K562 (cell line): ENCODE measurements around the gene M6PR. TPM values are rescaled to one million over a fixed set of nuclear protein-coding genes. Genes with fewer than 3 reads are reported as not detected.

Experiments
- ATAC-seq: fragments of 200-7000 bp; cut with Tn5 transposase; 3 replicates; pipeline ENCODE4 v1.9.1; 2020; ENCODE audit warnings: moderate library complexity
- BruUV-seq: library from RNA; stranded (reverse); fragments of 400-500 nt; replicated peaks from 2 replicates; lab custom pipeline; 2021; lab: Mats Ljungman, UMichigan
- CTCF ChIA-PET: fragments of 300-600 bp; formaldehyde crosslinking; extraction: SDS; loops from one replicate; lab custom pipeline; 2021; ENCODE audit warnings: low intra/inter-chr PET ratio; lab: Yijun Ruan, JAX
- POLR2A ChIA-PET: fragments of 300-600, 350-650 bp; sonication (Branson Sonifier 250); formaldehyde crosslinking; extraction: SDS; loops from one replicate; lab custom pipeline; 2021; ENCODE audit warnings: antibody characterized with exemption, inconsistent platforms; lab: Yijun Ruan, JAX
- DNase-seq, 4 experiments: peaks; one replicate each; pipeline versions ENCODE4 v3.0.0 to v3.0.0-alpha.2; 2011 to 2018; ENCODE audit warnings: low spot score in 3 of 4, mixed read lengths in 3 of 4; ENCODE audit errors: extremely low read depth in 1 of 4
- FAIRE-seq: peaks from 2 replicates; lab custom pipeline; 2011; peaks lifted over from hg19 to GRCh38; lab: Jason Lieb, UNC
- H2AFZ ChIP-seq: 2 replicates; pipeline ENCODE4 v1.6.0; 2011; ENCODE audit warnings: low read depth, low read length, control low read depth, inconsistent platforms
- H3K27ac ChIP-seq: fragments of 200-600 bp; 3 replicates; pipeline ENCODE4 v1.8.0; 2011; ENCODE audit warnings: low read depth, mild to moderate bottlenecking, control low read depth, inconsistent platforms, low read length, moderate library complexity, mixed read lengths; ENCODE audit errors: extremely low read depth
- H3K27me3 ChIP-seq, 2 experiments: fragments of 300-600 bp in 1 of 2; 2 replicates in 1 of 2; 3 replicates in 1 of 2; pipeline versions ENCODE4 v1.6.0 to v1.8.0; 2011; ENCODE audit warnings: inconsistent platforms in 2 of 2, low read length in 2 of 2, mild to moderate bottlenecking in 1 of 2, mixed read lengths in 1 of 2, moderate library complexity in 1 of 2; ENCODE audit not compliant: control insufficient read depth in 2 of 2, insufficient read depth in 2 of 2
- H3K36me3 ChIP-seq: fragments of 300-600 bp; 3 replicates; pipeline ENCODE4 v1.8.0; 2011; ENCODE audit warnings: mild to moderate bottlenecking, low read length, inconsistent platforms; ENCODE audit not compliant: control insufficient read depth, insufficient read depth
- H3K4me1 ChIP-seq, 2 experiments: fragments of 200-600 bp in 1 of 2; replicated peaks in 1 of 2; 2 replicates in 1 of 2; 3 replicates in 1 of 2; pipeline versions ENCODE4 v1.5.1 to v1.8.0; 2011; ENCODE audit warnings: inconsistent platforms in 2 of 2, low read length in 2 of 2, mild to moderate bottlenecking in 1 of 2, mixed read lengths in 1 of 2, moderate library complexity in 1 of 2; ENCODE audit not compliant: control insufficient read depth in 2 of 2, insufficient read depth in 2 of 2
- H3K4me2 ChIP-seq: 2 replicates; pipeline ENCODE4 v1.6.1; 2011; ENCODE audit warnings: low read length, control low read depth, inconsistent platforms, mixed read lengths; ENCODE audit not compliant: insufficient read depth
- H3K4me3 ChIP-seq: fragments of 200-600 bp; sonication (generic), shearing (Covaris generic); 2 replicates; pipeline ENCODE4 v1.5.1; 2016; ENCODE audit warnings: control low read depth, inconsistent platforms
- H3K79me2 ChIP-seq: fragments of 200-600 bp; 3 replicates; pipeline ENCODE4 v1.8.0; 2011; ENCODE audit warnings: low read length, inconsistent platforms; ENCODE audit not compliant: control insufficient read depth, insufficient read depth
- H3K9ac ChIP-seq, 2 experiments: 2 replicates each; pipeline versions ENCODE4 v1.6.0 to v1.6.1; 2011; ENCODE audit warnings: low read depth in 2 of 2, low read length in 2 of 2, control low read depth in 1 of 2, inconsistent platforms in 1 of 2, mild to moderate bottlenecking in 1 of 2, mixed read lengths in 1 of 2; ENCODE audit not compliant: insufficient read depth in 1 of 2
- H3K9me1 ChIP-seq: one replicate; pipeline ENCODE4 v1.6.0; 2011; ENCODE audit warnings: inconsistent platforms, mild to moderate bottlenecking, low read length, moderate library complexity; ENCODE audit not compliant: control insufficient read depth, insufficient read depth
- H3K9me3 ChIP-seq: replicated peaks from 2 replicates; pipeline ENCODE4 v1.5.1; 2011; ENCODE audit warnings: low read depth, low read length, inconsistent platforms; ENCODE audit not compliant: control insufficient read depth, insufficient read depth
- H4K20me1 ChIP-seq: replicated peaks from 2 replicates; pipeline ENCODE4 v1.6.1; 2011; ENCODE audit warnings: low read length, inconsistent platforms, mixed read lengths; ENCODE audit not compliant: control insufficient read depth, insufficient read depth
- CAMTA2 ChIP-seq: fragments of 250-450 bp; sonication (Bioruptor Pico); conservative IDR thresholded peaks from 2 replicates; pipeline ENCODE4 v1.5.1; 2022
- CBX2 ChIP-seq: fragments of 200-600 bp; sonication (generic); IDR thresholded peaks from one replicate; pipeline ENCODE4 v1.6.1; 2012; ENCODE audit warnings: mild to moderate bottlenecking, low read length, inconsistent platforms; ENCODE audit not compliant: insufficient read depth, poor library complexity, severe bottlenecking
- CBX5 ChIP-seq: IDR thresholded peaks from 2 replicates; pipeline ENCODE4 v1.6.1; 2014; ENCODE audit warnings: low read depth, borderline replicate concordance
- ETV6 ChIP-seq, 3 experiments: fragments of 150-350 bp in 1 of 3; sonication (generic) in 1 of 3; formaldehyde crosslinking in 1 of 3; IDR thresholded peaks; 2 replicates each; pipeline versions ENCODE4 v1.6.1 to v1.8.0; 2014 to 2022; ENCODE audit warnings: borderline replicate concordance in 2 of 3, low read depth in 2 of 3, antibody characterized with exemption in 1 of 3, low read length in 1 of 3, mild to moderate bottlenecking in 1 of 3, missing genetic modification reagents in 1 of 3
- GABPA ChIP-seq: fragments of 200-800 bp; sonication (Bioruptor generic); conservative IDR thresholded peaks from 2 replicates; pipeline ENCODE4 v1.6.1; 2016; ENCODE audit warnings: low read depth, missing genetic modification characterization, missing compliant biosample characterization
- GTF2B ChIP-seq: IDR thresholded peaks from 2 replicates; pipeline ENCODE4 v1.6.1; 2011; ENCODE audit not compliant: insufficient read length; ENCODE audit errors: extremely low read depth
- LARP7 ChIP-seq: fragments of 450-650 bp; IDR thresholded peaks from 2 replicates; pipeline ENCODE4 v1.6.1; 2016
- NCOR1 ChIP-seq: fragments of 450-650 bp; IDR thresholded peaks from 2 replicates; pipeline ENCODE4 v1.6.1; 2016; ENCODE audit warnings: mild to moderate bottlenecking, moderate library complexity
- RBBP5 ChIP-seq: fragments of 200-600 bp; sonication (generic); IDR thresholded peaks from 2 replicates; pipeline ENCODE4 v1.6.1; 2012; ENCODE audit warnings: borderline replicate concordance, mild to moderate bottlenecking, low read length, control low read depth, inconsistent platforms; ENCODE audit not compliant: insufficient read depth, poor library complexity, severe bottlenecking
- SMARCA4 ChIP-seq: fragments of 450-650 bp; IDR thresholded peaks from 2 replicates; pipeline ENCODE4 v1.6.1; 2016
- SNIP1 ChIP-seq: fragments of 450-650 bp; IDR thresholded peaks from 2 replicates; pipeline ENCODE4 v1.7.1; 2017; ENCODE audit warnings: low read depth, mild to moderate bottlenecking
- STAT5B ChIP-seq: fragments of 250-450 bp; sonication (Bioruptor Pico); IDR thresholded peaks from 2 replicates; pipeline ENCODE4 v1.8.0; 2021; ENCODE audit warnings: mild to moderate bottlenecking, inconsistent platforms
- TAF15 ChIP-seq: fragments of 200-400 bp; formaldehyde crosslinking; IDR thresholded peaks from 2 replicates; pipeline ENCODE4 v1.6.1; 2017; ENCODE audit warnings: mild to moderate bottlenecking, low read depth, low read length, moderate library complexity
- TCFL5 ChIP-seq: fragments of 250-450 bp; sonication (Bioruptor Pico); conservative IDR thresholded peaks from 2 replicates; pipeline ENCODE4 v1.6.1; 2021; ENCODE audit warnings: mild to moderate bottlenecking, moderate library complexity, matching md5 sums
- ZBTB9 ChIP-seq: fragments of 450-650 bp; formaldehyde crosslinking; IDR thresholded peaks from 2 replicates; pipeline ENCODE4 v1.4.0; 2020; ENCODE audit warnings: mild to moderate bottlenecking, moderate library complexity
- ZNF253 ChIP-seq: fragments of 250-450 bp; sonication (Bioruptor Pico); conservative IDR thresholded peaks from 2 replicates; pipeline ENCODE4 v1.6.1; 2021; ENCODE audit warnings: mild to moderate bottlenecking
- ZNF444 ChIP-seq: fragments of 250-450 bp; sonication (Bioruptor Pico); IDR thresholded peaks from 2 replicates; pipeline ENCODE4 v1.4.0; 2020; ENCODE audit warnings: mild to moderate bottlenecking, moderate library complexity
- ZNF75A ChIP-seq: fragments of 450-650 bp; formaldehyde crosslinking; IDR thresholded peaks from 2 replicates; pipeline ENCODE4 v1.4.0; 2020; ENCODE audit warnings: mild to moderate bottlenecking
- ZNF785 ChIP-seq: fragments of 250-450 bp; sonication (Bioruptor Pico); IDR thresholded peaks from 2 replicates; pipeline ENCODE4 v1.4.0; 2020; ENCODE audit warnings: mild to moderate bottlenecking
- whole genome bisulfite sequencing: fragments of 100-300 bp; shearing (Covaris generic); methylation state at CpG from one replicate; pipeline ENCODE4 v1.1.6; 2016; ENCODE audit warnings: low coverage, mixed read lengths; ENCODE audit not compliant: insufficient coverage; ENCODE audit errors: missing lambda C conversion rate; 5-methylcytosine and 5-hydroxymethylcytosine counted together
- in situ Hi-C: fragments of 300-500 bp; cut with MboI; formaldehyde crosslinking; loops from 4 replicates; pipeline ENCODE4 v1.15.0; 2018; ENCODE audit warnings: inconsistent platforms, mixed read lengths
- intact Hi-C: fragments of 100-400 bp; cut with micrococcal nuclease; formaldehyde crosslinking; loops from 2 replicates; pipeline ENCODE4 v1.14.2; 2022
- polyA plus RNA-seq, 8 experiments: library from polyadenylated mRNA; depleted of rRNA in 4 of 8; stranded (reverse) in 5 of 8; unstranded in 3 of 8; fragments of >200 nt; fragmentation: Nextera tagmentation in 2 of 8; fragmentation: Illumina TruSeq in 1 of 8; extraction: Ambion mirVana in 2 of 8; extraction: Trizol in 1 of 8; gene quantifications; 2 replicates each; pipeline versions ENCODE4 v1.2.1 to v1.2.3, GENCODE V29; 2011 to 2014; ENCODE audit warnings: inconsistent platforms in 1 of 8, missing spikeins in 1 of 8
- total RNA-seq, 7 experiments: library from RNA; depleted of rRNA in 6 of 7; stranded (reverse); fragments of >200 nt in 6 of 7; fragmentation: Illumina TruSeq in 2 of 7; extraction: Trizol in 2 of 7; gene quantifications; 2 replicates each; pipeline versions ENCODE4 v1.2.1 to v1.2.3, GENCODE V29; 2011 to 2021; ENCODE audit warnings: low replicate concordance in 1 of 7

The M6PR gene
- total and polyA plus RNA-seq, 9 of the 15 experiments (the other 6 are each of a cell fraction or from before 2014, with no cell fraction given) = 78.6 to 159 (median 112) TPM

- ChIA-PET CTCF (no interaction called here), POLR2A (interaction anchor here (1.3 kb wide), 1 partner anchor 26 kb away, joined by 4 read pairs; no protein-coding TSS in a partner anchor)
- Histone ChIP-seq H3K9me1 (no peaks in the 10 kb centered on the region), H3K27ac (no peak overlapping the region), H3K36me3 (peaks cover 50% of the 10 kb centered on the region), H3K4me3 (no peak overlapping the region), H4K20me1 (peaks cover 8% of the 10 kb centered on the region; the same call in 1 of the 2 replicates), H3K4me1 (peaks cover 0 to 8% of the 10 kb centered on the region in 2 experiments; a peak in 2 of 5 replicates), H3K79me2 (peaks cover 62% of the 10 kb centered on the region), H3K9me3 (no peaks in the 10 kb centered on the region), H3K27me3 (no peaks in the 10 kb centered on the region), H3K9ac (no peak overlapping the region), H2AFZ (no peak overlapping the region), H3K4me2 (no peak overlapping the region)
- intact Hi-C loops (no loop called here), in situ Hi-C loops (no loop called here)
- WGBS = 91% methylated on average over 1 of the region's 1 CpG
- ATAC-seq (no peak), FAIRE-seq (no peak), DNase-seq (no peak)
- no TSS peak for BruUV-seq
- no peak for TF ChIP-seq GABPA (tag)
- TF ChIP-seq RBBP5 = no peak
- no peak for TF ChIP-seq ZNF444 (CRISPR knock-in tag)
- TF ChIP-seq GTF2B = no peak
- no peak for TF ChIP-seq SMARCA4
- TF ChIP-seq ZNF253 (CRISPR knock-in tag) = no peak
- TF ChIP-seq TAF15 = no peak
- TF ChIP-seq LARP7 = no peak
- TF ChIP-seq ZNF75A = no peak
- TF ChIP-seq TCFL5 (CRISPR knock-in tag) = no peak
- no peak for TF ChIP-seq CBX5
- TF ChIP-seq CAMTA2 (CRISPR knock-in tag) = no peak
- TF ChIP-seq SNIP1 = no peak
- no peak for TF ChIP-seq NCOR1
- TF ChIP-seq ZNF785 (CRISPR knock-in tag) = no peak
- TF ChIP-seq CBX2 = no peak
- TF ChIP-seq STAT5B (CRISPR knock-in tag) = no peak
- TF ChIP-seq ETV6 (IDR thresholded peaks at IDR 0.05; ENCODE audit: borderline replicate concordance in 1 of 2, low read depth in 2 of 2, low read length in 1 of 2) = no peak
- TF ChIP-seq ETV6 (CRISPR knock-in tag; IDR thresholded peaks at IDR 0.05; ENCODE audit: borderline replicate concordance) = no peak
- no peak for TF ChIP-seq ZBTB9 (CRISPR knock-in tag)
Observed at GRCh38 chr12:8946733-8947132, 2.7 kb downstream of the M6PR start.
